Measurements from ENCODE around the gene WDR70. TPM values are rescaled to one million over a fixed set of nuclear protein-coding genes. Genes with fewer than 3 reads are reported as not detected.
"Not testable (repeated sequence)": the region's sequence is repeated elsewhere in the genome, so short reads cannot be mapped to it uniquely, and the experiment has no call there.

WDR70 gene
- total RNA-seq, 1 experiment from 2014 or later = 60.5 TPM

DNA sequence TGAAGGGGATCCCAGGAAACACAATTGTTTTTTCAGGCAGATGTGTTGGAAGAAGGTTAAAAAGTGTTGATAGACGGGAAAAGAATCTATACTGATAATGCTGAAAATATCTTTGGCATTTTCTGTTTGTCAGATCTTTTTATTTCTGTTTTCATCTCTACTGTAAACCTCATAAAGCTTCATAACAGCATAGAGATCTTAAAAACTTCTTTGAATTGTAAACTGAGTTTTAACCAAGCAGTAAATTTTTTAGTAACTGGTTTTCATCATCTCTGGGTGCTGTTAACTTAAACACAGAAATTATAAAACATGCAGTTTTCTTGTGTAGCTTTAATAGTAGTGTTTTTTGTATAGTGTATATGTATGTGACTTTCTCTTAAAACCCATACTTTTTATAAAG is 227.0 kb downstream of the WDR70 start:
- in situ Hi-C loops (cut with HindIII; ENCODE audit: low sequenced_read_pairs) = no loop called here
- DNase-seq (ENCODE audit: low spot score) = no peak

DNA sequence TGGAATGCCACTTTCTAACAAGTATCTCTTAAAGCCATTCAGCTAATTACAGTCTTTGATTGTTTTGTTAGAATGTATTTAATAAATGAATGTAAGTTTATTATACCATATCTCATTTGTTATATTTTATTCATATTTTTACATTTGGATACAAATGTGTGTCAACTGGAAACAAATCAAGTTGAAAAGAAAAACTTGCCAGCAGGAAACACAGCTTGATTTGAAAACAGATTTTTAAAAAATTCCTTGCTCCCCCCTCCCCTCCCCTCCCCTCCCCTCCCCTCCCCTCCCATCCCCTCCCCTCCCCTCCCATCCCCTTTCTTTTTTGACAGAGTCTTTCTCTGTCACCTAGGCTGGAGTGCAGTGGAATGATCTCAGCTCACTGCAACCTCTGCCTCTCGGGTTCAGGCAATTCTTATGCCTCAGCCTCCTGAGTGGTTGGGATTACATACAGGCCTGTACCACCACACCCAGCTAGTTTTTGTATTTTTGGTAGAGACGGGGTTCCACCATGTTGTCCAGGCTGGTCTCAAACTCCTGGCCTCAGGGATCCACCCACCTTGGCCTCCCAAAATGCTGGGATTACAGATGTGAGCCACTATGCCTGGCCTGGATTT is 227.6 kb downstream of the WDR70 start:
- DNase-seq (ENCODE audit: low spot score) = no peak
- in situ Hi-C loops (cut with HindIII; ENCODE audit: low sequenced_read_pairs) = no loop called here

DNA sequence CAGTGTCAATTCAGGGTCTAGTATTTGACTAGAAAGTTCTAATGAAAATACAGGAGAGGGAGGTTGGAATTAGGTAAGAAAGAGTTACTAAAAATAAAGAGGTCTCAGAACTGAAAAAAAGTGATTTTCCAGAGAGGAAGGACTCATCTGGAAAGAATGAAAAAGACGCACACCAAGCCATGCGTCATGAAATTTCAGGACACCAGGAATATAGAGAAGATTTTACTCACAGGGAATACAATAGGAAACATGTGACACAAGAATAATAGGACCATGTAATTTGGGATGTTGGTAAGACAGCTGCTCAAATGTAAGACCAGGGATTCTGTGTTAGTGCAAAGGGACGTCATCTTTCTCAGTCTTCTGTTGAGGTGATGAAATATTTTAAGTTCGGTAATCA is 236.1 kb downstream of the WDR70 start:
- no peak for DNase-seq (ENCODE audit: low spot score)

DNA sequence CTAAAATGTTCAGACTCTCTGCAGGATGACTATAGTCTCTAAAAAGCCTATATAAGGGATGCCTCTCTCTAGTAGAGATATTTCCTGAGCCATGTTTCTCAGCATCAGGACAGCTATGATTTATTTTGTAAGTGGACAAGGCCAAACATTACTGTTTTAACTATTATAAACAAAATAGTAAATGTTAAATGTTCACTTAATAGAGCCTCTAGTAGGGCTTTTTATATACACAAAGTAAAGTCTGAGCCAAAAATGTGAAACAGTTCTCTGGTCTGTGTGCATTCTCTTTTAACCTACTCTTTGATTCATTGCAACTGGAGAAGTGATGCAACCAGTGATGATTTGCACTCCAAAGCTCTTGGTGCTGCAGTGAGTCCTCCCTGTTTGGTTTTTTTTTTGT is 240.2 kb downstream of the WDR70 start:
- in situ Hi-C loops (cut with HindIII; ENCODE audit: low sequenced_read_pairs) = no loop called here
- no peak for DNase-seq (ENCODE audit: low spot score)

More for the DNA sequence above, 236.1 kb downstream of the WDR70 start:
- in situ Hi-C loops (cut with HindIII; ENCODE audit: low sequenced_read_pairs) = no loop called here

DNA sequence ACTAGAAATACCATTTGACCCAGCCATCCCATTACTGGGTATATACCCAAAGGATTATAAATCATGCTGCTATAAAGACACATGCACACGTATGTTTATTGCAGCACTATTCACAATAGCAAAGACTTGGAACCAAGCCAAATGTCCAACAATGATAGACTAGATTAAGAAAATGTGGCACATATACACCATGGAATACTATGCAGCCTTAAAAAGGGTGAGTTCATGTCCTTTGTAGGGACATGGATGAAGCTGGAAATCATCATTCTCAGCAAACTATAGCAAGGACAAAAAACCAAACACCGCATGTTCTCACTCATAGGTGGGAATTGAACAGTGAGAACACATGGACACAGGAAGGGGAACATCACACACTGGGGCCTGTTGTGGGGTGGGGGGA is 243.2 kb downstream of the WDR70 start:
- in situ Hi-C loops (cut with HindIII; ENCODE audit: low sequenced_read_pairs) = not testable (repeated sequence)

DNA sequence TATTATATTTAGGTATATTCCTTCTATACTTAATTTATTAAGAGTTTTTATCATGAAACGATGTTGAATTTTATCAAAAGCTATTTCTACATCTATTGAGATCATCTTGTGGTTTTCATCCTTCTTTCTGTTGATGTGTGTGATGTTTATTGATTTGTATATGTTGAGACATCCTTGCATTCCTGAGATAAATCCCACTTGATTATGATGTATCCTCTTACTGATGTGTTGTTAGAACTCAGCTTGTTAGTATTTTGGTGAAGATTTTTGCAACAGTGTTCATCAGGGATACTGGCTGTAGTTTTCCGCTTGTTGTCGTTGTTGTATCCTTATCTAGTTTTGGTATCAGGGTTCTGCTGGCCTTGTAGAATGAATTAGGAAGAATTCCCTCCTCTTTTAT is 247.1 kb downstream of the WDR70 start:
- DNase-seq (ENCODE audit: low spot score) = no peak
- in situ Hi-C loops (cut with HindIII; ENCODE audit: low sequenced_read_pairs) = no loop called here

More for the DNA sequence above, 243.2 kb downstream of the WDR70 start:
- DNase-seq (ENCODE audit: low spot score) = not testable (repeated sequence)

DNA sequence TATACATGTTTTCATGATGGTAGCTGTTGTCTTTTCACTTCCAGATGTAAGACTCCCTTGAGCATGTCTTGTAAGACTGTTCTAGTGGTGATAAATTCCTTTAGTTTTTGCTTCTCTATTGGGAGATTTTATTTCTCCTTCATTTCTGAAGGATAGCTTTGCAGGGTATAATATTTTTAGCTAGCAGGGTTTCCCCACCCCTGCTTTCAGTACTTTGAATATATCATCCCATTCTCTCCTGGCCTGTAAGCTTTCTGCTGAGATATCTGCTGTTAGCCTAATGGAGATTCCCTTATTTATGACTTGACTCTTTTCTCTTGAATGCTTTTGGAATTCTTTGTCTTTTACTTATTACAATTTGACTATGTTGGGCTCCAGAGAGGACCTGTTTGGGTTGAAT is 249.8 kb downstream of the WDR70 start:
- DNase-seq (ENCODE audit: low spot score) = no peak
- in situ Hi-C loops (cut with HindIII; ENCODE audit: low sequenced_read_pairs) = no loop called here

DNA sequence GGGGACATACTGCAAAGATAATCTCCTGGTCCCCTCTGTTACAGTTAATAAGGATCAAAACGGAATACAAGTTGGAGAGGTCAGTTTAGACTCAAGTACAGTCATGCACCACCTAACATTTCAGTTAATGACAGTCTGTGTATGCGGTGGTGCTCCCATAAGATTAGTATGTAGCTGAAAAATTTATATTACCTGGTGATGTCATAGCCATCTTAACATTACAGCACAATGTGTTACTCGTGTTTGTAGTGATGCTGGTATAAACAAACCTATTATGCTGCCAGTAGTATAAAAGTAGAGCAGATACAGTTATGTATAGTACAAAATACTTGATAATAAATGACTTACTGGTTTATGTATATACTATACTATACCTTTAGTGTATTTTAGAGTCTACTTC is 252.8 kb downstream of the WDR70 start:
- in situ Hi-C loops (cut with HindIII; ENCODE audit: low sequenced_read_pairs) = no loop called here

DNA sequence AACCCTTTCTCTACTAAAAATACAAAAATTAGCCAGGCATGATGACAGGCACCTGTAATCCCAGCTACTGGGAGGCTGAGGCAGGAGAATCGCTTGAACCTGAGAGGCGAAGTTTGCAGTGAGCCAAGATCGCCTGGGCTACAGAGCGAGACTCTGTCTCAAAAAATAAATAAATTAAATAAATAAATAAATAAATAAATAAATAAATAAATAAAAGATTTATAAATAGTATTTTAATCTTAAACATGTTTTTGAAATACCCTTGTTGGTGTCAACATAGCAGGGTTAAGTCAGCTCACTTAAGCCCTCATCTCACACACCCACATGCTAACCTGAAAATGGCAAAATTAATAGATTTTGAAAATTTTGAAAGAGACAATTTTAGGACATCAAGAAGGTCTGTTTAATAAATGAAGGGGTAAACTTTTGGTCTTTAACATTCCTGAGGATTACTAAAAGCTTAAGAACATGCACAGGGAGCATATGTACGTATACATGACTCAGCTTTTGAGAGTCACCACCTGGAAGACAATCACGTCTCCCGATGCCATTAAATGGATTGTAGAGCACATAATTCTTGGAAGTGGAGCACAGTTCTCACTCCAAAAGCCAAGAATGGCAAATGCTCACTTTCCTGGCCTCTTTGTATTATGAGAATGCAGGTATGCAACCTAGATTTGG is 258.2 kb downstream of the WDR70 start:
- in situ Hi-C loops (cut with HindIII; ENCODE audit: low sequenced_read_pairs) = no loop called here
- no peak for DNase-seq (ENCODE audit: low spot score)

More for the DNA sequence above, 252.8 kb downstream of the WDR70 start:
- DNase-seq (ENCODE audit: low spot score) = no peak

DNA sequence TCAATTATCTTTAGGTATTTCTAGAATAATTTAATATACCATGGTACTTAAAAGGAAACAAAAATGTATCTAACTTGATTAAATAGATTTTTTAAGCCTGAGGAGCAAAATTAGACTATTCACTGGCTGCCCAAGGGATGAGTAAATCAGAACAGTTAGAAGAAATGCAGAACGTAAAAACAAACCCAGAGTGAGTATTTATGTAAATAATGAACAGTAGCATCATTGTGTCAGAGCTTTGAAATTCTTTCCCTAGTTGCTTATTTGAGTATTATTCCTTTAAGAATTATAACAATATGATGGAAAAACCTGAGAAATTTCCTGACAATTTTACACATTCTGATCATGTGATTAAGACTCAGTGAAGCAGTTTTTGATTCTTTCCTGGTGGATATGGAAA is 259.8 kb downstream of the WDR70 start:
- in situ Hi-C loops (cut with HindIII; ENCODE audit: low sequenced_read_pairs) = no loop called here
- DNase-seq (ENCODE audit: low spot score) = no peak

DNA sequence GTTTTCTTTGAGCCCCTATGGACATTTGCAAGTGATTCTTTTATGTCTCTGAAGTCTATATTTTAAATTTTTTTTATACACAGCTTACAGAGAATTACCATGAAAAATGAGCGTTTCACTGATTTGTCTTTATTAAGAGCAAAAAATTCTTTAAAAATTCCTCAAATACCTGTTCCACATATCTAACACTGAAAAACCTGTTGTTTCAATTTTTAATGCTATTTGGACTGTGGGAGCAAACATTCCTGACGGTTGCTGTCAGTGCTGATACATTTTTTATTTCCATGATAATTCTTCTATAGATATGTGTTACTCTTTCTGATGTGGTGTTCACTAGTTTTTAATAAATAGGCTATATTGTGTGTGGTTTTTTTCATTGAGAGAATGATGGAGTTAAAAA is 261.0 kb downstream of the WDR70 start:
- in situ Hi-C loops (cut with HindIII; ENCODE audit: low sequenced_read_pairs) = no loop called here
- DNase-seq (ENCODE audit: low spot score) = no peak

DNA sequence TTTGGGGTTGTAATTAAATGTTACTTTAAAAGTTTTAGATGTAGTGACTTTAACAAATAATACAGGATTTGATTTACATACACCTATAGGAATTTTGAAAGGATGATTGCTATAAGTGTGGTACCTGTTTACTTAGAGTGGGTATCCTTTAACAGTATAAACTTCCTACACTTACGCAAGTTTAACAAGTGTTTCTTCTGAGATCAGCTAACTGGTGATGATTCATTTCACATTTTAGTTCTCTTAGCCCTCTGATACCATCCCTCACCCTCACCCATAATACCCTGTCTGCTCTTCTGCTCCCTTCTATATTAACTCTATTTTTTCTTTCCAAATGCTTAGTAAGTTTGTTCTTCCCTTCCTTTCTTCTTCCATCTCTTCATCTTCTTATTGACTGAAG is 262.8 kb downstream of the WDR70 start:
- DNase-seq (ENCODE audit: low spot score) = no peak
- in situ Hi-C loops (cut with HindIII; ENCODE audit: low sequenced_read_pairs) = no loop called here

DNA sequence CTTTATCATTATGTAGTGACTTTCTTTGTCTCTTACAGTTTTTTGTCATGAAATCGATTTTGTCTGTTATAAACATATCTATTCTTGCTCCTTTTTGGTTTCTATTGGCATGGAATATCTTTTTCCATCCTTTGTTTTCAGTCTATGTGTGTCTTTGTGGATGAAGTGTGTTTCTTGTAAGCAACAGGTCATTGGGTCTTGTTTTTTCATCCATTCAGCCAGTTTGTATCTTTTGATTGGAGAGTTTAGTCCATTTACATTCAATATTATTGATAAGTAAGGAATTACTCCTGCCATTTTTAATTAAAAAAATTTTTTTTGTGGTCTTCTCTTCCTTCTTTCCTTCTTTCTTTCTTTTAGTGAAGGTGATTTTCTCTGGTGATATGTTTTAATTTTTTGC is 266.6 kb downstream of the WDR70 start:
- DNase-seq (ENCODE audit: low spot score) = no peak
- in situ Hi-C loops (cut with HindIII; ENCODE audit: low sequenced_read_pairs) = no loop called here

DNA sequence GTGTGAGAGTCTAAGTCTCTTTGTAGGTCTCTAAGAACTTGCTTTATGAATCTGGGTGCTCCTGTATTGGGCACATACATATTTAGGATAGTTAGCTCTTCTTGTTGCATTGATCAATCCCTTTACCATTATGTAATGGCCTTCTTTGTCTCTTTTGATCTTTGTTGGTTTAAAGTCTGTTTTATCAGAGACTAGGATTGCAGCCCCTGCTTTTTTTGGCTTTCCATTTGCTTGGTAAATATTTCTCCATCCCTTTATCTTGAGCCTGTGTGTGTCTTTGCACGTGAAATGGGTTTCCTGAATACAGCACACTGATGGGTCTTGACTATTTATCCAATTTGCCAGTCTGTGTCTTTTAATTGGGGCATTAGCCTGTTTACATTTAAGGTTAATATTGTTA is 275.4 kb downstream of the WDR70 start:
- DNase-seq (ENCODE audit: low spot score); in situ Hi-C loops (cut with HindIII; ENCODE audit: low sequenced_read_pairs): not testable (repeated sequence)

DNA sequence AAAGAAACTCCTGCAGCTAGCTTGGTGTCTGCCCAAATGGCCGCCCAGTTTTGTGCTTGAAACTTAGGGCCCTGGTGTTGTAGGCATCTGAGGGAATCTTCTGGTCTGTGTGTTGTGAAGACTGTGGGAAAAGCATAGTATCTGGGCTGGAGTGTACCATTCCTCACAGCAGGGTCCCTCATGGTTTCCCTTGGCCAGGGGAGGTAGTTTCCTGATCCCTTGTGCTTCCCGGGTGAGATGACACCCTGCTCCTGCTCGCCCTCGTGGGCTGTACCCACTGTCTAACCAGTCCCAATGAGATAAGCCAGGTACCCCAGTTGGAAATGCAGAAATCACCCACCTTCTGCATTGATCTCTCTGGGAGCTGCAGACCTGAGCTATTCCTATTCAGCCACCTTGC is 277.9 kb downstream of the WDR70 start:
- DNase-seq (ENCODE audit: low spot score) = no peak
- in situ Hi-C loops (cut with HindIII; ENCODE audit: low sequenced_read_pairs) = no loop called here

DNA sequence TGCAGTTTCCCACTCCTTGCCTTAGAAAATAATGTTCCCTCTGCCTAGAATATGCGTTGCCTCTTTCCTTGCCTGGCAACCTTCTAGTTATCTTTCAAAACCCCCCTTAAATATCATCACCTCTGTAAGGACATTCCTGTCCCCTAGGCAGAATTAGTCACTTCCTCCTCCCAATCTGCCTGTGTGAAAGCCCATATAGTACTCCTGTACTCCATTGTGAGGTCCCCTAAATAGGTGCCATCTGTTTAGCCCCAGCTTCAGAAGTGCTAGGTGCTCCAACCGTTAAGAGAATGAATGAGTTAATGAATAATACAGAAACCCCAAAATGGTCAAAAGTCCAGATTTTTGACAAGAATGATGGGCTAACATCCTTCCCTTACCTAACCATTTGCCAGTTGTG is 279.3 kb downstream of the WDR70 start:
- DNase-seq (ENCODE audit: low spot score) = no peak
- in situ Hi-C loops (cut with HindIII; ENCODE audit: low sequenced_read_pairs) = no loop called here

DNA sequence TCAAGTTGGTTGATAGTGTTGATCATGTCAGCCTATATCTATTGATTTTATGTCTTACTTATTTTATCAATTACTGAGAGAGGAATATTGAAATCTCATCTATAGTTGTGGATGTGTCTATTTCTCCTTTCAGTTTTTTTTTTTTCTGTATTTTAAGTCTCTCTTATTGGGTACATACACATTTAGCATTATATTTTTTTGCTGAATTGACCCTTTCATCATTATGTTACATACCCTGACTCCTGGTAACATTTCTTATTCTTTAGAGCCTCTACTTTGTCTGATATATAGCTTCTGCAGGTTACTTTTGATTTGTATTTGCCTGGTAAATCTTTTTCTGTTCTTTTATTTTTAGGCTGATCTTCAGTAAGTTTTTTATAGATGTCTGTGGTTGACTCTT is 281.2 kb downstream of the WDR70 start:
- in situ Hi-C loops (cut with HindIII; ENCODE audit: low sequenced_read_pairs) = no loop called here
- DNase-seq (ENCODE audit: low spot score) = no peak

DNA sequence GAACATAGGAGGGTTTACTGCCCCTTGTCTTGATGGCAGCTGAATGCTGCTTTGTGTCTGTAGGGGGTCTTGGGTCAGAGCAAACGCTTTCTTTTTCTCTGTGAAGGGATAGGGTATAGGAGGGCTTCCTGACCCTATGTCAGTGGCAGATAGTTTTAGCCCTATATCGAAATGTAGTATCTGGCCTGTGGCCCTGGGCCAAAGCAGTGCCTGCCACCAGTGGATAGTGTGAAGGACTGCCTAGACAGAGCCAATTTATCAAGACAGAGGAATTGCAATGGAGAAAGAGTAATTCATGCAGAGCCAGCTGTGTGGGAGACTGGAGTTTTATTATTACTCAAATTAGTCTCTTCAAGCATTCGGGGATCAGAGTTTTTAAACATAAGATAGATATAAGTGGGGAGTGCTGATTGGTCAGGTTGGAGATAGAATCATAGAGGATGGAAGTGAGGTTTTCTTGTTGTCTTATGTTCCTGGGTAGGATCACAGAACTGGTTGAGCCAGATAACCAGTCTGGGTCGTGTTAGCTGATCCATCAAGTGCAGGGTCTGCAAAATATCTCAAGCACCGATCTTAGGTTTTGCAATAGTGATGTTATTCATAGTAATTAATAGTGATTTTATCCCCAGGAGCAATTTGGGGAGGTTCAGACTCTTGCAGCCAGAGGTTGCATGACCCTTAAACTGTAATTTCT is 282.3 kb downstream of the WDR70 start:
- no peak for DNase-seq (ENCODE audit: low spot score)
- in situ Hi-C loops (cut with HindIII; ENCODE audit: low sequenced_read_pairs) = no loop called here

DNA sequence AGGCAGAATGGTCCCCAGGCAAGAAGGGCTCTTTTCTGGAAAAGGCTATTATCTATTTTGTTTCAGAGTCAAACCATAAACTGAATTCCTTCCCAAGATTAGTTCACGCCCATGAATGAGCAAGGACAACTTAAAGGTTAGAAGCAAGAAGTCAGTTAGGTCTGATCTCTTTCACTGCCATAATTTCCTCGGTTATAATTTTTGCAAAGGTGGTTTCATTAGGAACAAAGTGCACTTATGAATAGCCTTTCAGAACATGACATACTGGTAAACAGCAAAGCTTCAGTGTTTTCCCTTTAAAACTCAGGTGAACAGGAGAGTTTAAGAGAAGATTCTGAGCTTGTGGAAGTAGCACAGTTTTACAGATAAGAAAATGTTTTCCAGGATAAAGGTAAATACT is 282.8 kb downstream of the WDR70 start:
- in situ Hi-C loops (cut with HindIII; ENCODE audit: low sequenced_read_pairs) = no loop called here
- no peak for DNase-seq (ENCODE audit: low spot score)

DNA sequence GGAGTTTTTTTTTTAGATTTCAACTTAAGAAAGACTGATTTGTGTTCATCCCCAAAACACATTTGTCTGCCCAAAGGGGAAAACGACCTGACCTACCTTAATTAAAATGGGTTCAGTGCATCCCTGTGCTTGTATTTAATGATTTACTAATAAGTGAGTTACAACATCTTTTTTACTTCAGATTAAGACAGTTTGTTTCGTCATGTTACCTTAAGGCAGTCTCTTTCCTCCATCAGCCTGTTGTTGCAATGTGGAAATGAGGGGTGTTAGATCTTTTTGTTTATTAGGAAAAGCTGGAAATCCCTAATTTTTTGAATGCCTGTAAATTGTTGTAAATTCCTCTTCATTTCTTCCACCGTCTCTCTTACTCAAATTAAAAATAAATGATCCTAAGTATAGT is 283.2 kb downstream of the WDR70 start:
- DNase-seq (ENCODE audit: low spot score) = no peak
- in situ Hi-C loops (cut with HindIII; ENCODE audit: low sequenced_read_pairs) = no loop called here
